ENCODE measurements around the gene PTPRK.

GRCh38 chr6:128511506-128511905 lies 8.9 kb downstream of the PTPRK start:
- TF ChIP-seq CTCF (conservative IDR thresholded peaks at IDR 0.05 in 1 of 2, IDR thresholded peaks at IDR 0.05 in 1 of 2; ENCODE audit: low read depth in 1 of 2, low read length in 2 of 2), result no peak
- TF ChIP-seq EZH2 (IDR thresholded peaks at IDR 0.05; ENCODE audit: low read length, missing control alignments), result no peak

Measured in fibroblast of lung (primary cell).